ENCODE results near the gene COBLL1.
"Not testable (repeated sequence)": the region's sequence is repeated elsewhere in the genome, so short reads cannot be mapped to it uniquely, and the experiment has no call there.

COBLL1 gene, protein sequence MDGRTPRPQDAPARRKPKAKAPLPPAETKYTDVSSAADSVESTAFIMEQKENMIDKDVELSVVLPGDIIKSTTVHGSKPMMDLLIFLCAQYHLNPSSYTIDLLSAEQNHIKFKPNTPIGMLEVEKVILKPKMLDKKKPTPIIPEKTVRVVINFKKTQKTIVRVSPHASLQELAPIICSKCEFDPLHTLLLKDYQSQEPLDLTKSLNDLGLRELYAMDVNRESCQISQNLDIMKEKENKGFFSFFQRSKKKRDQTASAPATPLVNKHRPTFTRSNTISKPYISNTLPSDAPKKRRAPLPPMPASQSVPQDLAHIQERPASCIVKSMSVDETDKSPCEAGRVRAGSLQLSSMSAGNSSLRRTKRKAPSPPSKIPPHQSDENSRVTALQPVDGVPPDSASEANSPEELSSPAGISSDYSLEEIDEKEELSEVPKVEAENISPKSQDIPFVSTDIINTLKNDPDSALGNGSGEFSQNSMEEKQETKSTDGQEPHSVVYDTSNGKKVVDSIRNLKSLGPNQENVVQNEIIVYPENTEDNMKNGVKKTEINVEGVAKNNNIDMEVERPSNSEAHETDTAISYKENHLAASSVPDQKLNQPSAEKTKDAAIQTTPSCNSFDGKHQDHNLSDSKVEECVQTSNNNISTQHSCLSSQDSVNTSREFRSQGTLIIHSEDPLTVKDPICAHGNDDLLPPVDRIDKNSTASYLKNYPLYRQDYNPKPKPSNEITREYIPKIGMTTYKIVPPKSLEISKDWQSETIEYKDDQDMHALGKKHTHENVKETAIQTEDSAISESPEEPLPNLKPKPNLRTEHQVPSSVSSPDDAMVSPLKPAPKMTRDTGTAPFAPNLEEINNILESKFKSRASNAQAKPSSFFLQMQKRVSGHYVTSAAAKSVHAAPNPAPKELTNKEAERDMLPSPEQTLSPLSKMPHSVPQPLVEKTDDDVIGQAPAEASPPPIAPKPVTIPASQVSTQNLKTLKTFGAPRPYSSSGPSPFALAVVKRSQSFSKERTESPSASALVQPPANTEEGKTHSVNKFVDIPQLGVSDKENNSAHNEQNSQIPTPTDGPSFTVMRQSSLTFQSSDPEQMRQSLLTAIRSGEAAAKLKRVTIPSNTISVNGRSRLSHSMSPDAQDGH

DNA sequence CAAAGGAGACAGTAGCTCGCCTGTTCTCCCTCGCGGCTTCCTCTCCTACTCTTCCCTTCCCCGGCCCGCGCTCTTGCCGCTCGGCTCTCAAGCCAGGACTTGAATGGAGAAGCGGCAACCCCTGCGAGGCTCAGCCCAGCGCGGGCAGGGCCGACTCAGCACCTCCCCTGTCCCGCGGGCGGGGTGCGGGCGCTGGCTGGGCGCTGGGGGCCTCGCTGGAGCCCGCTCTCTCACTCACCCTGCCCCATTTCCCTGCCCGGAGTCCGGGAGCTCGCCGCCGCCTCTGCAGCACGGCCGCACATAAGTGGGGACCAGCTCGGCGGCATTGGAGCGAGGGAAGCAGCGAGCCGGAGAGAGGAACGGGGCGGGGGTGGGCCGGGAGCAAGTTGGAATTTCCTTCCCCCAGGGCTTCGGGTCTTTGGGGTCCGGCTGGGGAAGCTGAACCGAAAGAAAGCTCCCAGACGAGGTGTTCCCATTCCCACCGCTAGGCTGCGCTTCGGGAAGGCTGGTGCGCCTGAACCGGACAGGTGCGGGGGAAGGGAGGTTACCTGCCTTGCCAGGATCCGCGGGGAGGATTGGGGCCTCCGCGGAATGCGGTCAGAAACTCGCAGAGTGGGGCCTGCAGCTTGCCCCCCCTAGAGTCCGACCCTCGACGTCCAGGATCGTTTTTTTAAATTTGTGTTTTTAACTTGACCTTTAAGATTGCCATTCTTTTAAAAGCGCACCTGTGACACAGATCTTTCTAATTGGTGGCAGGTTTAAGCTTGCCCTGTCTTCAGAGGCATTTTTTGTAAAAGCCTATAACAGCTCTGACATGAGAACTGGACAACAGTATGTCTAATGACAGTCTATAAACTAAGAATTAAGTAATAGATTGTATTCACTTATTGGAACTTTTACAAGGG is at the start of gene COBLL1:
Gene COBLL1, minus strand, starts transcription at position 105 of the 905 bp plus-strand sequence. CDS start 627 bp downstream, outside the sequence.
- no peak for DNase-seq (ENCODE audit: low read depth)

DNA sequence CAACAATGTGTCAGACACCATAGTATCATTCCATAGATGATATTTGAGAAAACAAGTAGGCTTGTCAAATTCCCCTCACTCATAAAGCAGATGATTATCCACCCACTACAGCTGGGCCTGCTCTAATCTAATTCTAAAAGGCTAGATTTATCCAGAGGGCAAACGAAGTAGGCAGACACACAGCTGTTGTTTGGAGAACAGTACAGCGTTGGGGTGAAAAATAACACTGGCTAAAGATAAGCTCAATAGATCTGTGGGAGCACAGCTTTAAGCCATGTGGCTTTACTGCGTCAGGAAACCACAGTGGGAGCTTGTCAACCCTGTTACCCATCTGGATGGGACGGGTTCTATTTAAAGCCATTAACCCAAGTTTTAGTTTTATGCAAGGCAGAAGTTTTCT is 48.9 kb upstream of the COBLL1 start:
- DNase-seq (ENCODE audit: low read depth): no peak

DNA sequence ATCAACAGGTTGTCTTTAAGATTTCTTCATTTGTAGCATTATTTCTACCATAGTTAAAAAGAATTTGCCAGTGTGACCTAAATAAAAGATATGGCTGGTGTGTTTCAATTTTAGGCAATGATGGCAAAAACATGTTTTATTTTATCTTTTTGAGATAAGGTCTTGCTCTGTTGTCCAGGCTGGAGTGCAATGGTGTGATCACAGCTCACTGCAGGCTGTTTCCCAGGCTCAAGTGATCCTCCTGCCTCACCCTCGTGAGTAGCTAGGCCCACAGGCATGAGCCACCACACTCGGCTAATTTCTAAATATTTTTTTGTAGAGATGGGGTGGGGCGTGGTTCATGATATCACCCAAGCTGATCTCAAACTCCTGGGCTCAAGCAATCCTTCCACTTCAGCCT is 47.0 kb upstream of the COBLL1 start:
- DNase-seq (ENCODE audit: low read depth): no peak

DNA sequence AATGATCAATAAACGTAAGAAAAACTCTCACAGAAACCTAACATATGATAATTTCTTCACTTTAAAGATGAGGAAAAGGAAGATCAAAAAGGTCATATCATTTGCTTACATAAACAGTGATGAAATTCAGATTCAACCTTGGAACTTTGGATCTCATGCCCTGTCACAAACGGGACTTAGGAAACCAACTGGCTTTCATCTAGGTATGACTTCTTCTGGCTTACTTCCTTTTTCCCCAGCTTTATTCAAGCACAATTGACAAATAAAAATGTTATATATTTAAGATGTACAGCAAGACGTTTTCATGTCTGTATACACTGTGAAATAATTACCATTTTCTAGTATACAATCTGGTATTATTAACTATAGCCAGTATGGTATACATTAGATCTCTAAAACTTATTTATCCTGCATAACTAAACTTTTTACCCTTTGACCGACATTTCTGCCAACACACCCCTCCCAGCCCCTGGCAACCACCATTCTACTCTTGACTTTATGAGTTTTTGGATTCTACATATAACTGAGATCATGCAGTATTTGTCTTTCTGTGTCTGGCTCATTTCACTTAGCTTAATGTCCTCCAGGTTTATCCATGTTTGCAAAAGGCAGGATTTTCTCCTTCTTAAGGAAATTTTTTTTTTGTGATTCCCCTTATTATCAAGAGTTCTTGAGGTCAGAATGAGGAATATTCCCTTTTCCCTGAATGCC is 46.0 kb upstream of the COBLL1 start:
- no peak for DNase-seq (ENCODE audit: low read depth)

DNA sequence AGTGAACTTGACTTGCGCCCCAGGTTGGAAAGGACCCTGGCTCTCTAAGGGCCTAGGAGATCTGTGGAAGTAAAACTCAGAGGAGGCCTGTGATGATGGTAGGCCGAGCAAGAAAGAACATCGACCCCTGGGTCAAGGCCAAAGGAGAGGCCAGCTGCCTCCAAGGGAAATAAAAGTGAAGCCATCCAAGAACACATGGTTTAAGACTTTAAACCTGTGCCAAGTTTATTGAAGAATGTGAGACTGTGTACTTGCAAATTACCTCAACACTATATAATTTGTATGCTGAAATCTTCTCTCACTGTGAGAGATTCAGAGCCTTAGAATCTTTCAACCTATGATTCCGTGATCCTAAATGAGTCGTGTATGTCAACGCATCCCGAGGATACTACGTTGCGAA is 40.7 kb upstream of the COBLL1 start:
- DNase-seq (ENCODE audit: low read depth): no peak

DNA sequence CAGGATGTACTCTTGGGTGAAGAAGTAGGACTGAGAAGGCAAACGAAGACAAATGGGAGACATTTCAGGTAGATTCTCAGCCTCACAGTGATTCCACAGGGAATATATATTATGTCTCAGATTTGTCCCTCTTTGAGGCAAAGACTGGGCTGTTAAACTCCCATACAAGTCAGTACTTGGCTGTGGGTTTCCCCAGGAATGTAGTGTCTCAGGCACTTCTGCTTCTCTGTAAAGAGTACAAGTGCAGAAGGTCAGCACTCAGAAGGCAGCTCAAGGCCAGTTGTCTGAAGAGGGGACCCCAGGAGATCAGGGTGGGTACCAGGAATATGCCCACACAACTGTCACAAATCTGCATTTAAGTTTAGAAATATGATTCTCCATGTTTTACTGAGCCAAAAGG is 39.9 kb upstream of the COBLL1 start:
- DNase-seq (ENCODE audit: low read depth): no peak

DNA sequence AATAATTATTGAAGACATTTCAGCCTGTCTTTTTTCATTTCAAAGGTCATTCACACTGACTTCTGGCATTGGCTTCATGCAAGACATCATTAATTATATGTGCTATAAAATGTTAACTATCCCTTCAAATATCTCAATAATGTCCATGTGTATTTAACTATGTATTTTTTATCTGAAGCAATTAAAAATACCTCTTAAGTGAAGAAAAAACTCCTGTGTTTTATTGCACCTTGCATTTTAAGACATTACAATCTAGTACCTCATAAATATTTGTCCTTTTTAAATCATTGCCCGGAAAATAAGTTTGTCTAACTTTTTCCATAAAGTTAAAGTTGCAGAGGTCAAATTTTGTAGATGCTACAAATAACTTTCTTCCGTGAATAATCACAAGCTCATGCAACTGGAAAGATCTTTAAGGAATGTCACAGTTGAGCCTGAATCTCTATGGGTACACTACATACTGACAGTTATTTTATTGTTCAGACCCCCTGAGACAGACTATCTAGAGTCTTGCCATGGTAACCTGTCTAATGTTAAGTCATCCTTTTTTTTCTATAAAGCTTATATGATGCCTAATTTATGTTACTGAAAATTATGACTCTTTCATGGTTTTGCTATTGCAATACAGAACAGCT is 38.4 kb upstream of the COBLL1 start:
- no peak for DNase-seq (ENCODE audit: low read depth)

DNA sequence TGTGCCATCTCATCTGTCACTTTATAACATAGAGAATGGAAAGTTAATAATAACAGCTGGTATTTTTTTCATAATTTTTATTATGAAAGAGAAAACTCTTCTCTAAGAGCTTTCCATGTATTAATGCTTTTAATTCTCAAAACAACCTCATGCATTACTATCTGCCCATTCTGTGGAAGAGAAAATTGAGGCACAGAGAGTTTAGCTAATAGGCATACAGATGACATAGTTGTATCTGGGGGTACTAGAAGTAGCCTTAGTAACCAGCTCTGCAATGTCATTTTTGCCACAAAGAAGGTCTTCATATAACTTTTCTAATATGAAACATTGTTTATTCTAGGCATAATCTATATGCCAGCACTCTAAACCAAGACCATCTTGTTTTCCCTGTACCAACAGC is 36.3 kb upstream of the COBLL1 start:
- no peak for DNase-seq (ENCODE audit: low read depth)

DNA sequence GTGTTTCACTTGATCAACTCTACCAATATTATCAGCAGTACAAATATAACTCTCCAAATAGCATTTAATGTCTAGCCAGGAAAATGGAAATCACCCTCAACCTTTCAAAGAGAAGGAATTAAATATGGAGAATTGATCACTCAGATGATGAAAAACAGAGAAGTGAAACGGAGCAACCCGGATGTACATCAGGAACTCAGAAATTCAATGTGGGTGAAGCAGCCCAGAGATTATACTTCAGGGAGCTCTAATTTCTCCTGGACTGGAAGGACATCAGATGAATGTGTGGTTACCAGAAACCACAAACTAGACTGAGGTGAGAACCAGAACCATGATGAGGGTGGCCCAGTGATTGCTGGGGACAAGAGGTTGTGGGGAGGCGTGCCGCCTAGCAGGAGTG is 35.5 kb upstream of the COBLL1 start:
- DNase-seq (ENCODE audit: low read depth): no peak

DNA sequence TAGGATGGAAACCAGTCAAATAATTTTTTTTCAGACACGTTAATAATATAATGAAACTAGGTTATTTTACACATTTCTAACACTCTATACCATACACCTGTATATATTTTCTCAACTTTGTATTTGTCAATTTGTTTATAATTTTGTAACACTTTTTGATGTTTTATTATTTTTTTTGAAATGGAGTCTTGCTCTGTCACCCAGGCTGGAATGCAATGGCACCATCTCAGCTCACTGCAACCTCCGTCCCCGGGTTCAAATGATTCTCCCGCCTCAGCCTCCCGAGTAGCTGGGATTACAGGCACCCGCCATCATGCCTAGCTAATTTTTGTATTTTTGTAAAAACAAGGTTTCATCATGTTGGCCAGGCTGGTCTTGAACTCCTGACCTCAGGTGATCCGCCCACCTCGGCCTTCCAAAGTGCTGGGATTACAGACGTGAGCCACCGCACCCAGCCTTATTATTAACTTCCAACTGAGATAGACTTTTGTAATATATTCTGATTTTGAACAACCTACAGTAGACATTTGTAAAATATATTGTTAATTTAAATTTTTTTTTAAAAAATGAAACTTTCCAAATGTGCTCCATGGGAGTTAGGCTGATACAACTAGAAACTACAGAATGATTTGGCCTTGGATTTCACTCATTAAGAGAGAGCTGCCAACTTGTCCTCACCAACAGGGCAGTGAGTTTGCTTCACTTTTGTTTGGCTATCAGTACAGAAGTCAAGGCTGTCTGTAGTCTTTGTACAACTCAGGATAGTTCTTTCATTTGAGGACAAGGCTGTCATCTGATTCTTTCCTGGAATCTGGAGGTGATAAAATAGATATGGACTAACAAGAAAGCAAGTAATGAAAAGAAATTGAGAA is 33.9 kb upstream of the COBLL1 start:
- DNase-seq (ENCODE audit: low read depth): no peak

DNA sequence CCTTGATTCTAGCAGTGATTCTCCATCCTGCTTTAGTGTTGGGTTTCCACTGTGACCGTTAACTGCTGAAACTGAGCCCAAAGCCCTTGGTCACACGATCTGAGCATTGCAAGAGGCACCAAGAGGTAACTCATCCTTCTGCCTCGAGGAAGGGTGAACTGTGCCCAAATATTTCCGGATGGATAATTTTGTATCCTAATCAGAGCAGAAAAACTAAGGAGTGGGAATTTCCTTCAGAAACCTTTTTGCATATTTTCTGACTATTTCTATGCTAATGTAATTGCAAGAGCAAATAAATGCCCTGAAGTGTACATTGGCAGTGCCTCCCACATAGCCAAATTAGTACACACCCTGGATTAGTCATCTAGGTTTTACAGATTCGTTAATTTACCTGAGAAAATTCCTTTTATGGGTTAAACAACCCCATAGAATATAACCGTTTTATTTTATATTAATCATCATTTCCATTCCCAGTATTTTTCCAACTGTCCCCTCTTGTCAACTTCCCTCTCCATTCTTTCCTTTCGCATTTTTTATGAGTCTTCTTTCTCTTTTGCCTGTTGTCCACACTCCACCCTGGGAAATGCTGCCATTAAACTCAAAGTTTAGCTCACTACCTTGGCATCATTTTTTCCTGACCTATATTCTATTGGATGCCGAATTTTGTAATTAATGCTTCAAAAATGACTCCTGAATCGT is 31.7 kb upstream of the COBLL1 start:
- no peak for DNase-seq (ENCODE audit: low read depth)

DNA sequence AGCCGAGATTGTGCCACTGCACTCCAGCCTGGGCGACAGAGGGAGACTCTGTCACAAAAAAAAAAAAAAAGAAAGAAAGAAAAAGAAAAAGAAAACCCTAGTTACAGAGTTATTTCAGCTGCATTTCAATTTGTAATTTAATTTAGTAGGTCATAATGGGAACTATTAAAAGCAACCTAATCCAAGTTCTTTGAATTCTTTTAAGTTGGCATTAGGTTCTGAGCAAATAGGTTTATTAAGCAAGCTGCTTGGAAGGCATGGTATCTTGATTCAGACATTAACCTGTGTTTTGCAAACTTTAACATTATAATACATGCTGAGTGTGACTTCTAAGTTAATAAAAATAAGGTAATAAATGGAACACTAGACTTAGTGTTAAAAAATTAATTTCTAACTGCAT is 29.8 kb upstream of the COBLL1 start:
- DNase-seq (ENCODE audit: low read depth): no peak

DNA sequence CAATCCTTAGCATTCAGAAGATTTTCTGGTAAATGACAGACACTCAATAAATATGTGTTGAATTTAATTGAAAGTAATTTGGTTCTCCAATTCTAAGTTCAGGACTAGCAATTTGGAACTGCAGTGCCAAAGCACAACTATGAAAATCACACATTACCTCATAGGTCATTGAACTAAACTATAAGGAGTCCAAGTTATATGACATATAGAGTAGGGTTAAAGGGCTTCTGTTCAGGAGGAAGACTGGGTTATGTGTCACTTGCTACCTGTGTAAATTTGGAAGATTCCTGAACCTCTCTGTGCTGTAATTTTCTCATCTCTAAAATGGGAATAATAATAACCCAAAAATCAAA is 27.8 kb upstream of the COBLL1 start:
- no peak for DNase-seq (ENCODE audit: low read depth)

DNA sequence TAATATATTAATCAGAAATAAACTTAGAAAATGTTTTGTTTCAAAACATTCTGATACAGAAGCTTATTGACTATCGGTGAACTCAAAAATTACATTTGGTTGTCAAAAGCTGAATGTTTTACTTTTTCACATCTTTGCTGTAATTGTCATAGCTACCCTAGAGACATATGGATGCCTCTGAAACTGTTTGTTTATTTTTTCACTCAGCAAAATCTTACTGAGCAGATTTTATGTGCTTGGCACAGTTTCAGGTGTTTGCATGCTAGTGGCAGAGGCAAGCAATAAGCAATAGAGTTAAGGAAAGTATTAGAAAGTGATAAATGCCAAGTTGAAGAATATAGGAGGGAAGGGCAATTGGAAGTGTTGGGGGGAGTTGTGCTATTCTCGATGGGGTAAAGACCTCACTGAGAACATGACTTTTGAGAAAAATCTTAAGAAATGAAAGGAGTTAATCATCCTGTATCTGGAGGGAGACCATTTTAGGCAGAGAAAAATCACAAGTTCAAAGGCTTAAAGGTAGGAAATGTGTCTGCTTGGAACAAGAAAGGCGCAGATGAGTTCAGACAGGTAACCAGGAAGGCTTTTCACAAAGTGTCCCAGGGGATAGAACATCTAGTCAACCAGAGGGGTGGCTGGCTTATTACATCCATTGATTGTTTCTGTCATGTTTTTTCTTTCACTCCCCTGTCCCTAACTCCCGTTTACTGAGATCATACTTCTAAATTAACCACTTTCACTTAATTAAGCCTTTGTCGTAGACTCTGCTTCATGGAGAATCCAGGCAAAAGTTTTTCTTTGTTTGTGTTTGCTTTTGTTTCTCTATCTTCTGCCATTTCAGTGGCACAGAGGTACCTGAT is 27.2 kb upstream of the COBLL1 start:
- DNase-seq (ENCODE audit: low read depth): no peak

DNA sequence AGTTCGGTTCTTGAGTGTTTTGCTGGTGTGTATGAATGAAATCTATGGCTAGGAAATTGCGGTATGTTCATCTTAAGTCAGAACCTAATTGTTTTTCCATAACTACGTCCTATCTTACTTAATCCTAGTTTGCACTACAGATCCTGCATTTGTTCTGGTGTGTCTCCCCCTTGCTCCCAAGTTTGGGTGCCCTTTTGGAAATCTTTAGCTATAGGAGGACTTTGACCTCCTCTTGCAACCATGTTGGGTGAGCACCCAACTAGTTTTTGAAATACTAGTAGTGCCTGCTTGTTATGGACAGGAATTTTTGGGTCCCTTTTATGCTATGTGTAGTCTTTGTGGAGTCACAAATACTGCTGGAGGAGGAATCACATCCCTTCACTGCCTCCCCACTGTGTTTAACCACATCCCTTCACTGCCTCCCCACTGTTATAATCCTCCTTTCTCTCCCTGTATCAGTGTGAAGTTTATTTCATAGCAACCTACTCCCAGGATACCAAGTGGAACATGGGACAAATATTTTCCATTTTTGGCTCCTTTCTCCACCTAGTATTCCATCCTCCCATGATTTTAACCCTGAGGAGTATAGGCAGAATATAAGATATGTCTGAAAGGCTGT is 26.3 kb upstream of the COBLL1 start:
- no peak for DNase-seq (ENCODE audit: low read depth)

DNA sequence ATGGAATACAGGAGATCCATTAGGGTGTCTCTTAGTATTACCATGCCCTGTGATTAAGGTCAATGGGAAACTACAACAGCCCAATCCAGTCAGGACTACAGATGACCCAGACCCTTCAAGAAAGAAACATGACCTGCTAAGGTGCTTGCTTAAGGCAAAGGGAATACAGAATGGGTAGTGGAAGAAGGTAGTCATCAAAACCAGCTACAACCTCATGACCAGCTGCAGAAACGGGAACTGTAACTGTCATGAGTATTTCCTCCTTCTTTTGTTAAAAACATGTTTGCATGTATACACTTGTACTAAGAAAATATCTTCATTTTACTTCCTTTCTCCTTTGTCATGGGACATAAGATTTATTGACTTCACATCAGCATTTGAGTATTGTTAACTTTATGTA is 24.8 kb upstream of the COBLL1 start:
- DNase-seq (ENCODE audit: low read depth): not testable (repeated sequence)

DNA sequence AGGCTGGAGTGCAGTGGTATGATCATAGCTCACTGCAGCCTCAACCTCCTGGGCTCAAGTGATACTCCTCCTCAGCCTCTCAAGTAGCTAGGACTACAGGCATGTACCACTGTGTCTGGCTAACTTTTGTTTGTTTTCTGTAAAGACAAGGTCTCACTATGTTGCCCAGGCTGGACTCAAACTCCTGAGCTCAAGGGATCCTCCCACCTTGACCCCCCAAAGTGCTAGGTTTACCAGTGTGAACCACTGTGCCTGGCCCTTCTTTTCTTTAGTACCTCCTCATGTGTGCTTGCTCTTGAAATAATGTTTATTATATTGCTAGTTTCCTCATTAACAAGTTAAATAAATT is 19.0 kb upstream of the COBLL1 start:
- DNase-seq (ENCODE audit: low read depth): no peak

All from T-helper 22 cell (primary cell).